IMR-90 (cell line): Measurements from ENCODE around the gene NT5C1A. TPM values are rescaled to one million over a fixed set of nuclear protein-coding genes. Genes with fewer than 3 reads are reported as not detected.

Source experiments
- ATAC-seq: fragments of 200-7000 bp; cut with Tn5 transposase; 2 replicates; pipeline ENCODE4 v1.9.1; 2020; ENCODE audit warnings: low read depth, mild to moderate bottlenecking, moderate library complexity
- BruUV-seq: library from RNA; stranded (reverse); fragments of 400-500 nt; replicated peaks from 2 replicates; lab custom pipeline; 2021; lab: Mats Ljungman, UMichigan
- CTCF ChIA-PET: fragments of 300-600 bp; formaldehyde crosslinking; extraction: SDS; loops from one replicate; lab custom pipeline; 2021; ENCODE audit warnings: antibody characterized with exemption; lab: Yijun Ruan, JAX
- POLR2A ChIA-PET: fragments of 300-600 bp; sonication (Branson Sonifier 250); formaldehyde crosslinking; loops from one replicate; lab custom pipeline; 2022; ENCODE audit warnings: antibody characterized with exemption; ENCODE audit not compliant: unreplicated experiment; lab: Charles Lee
- DNase-seq: peaks from one replicate; pipeline ENCODE4 v3.0.0; 2013
- H2AFZ ChIP-seq: replicated peaks from 2 replicates; pipeline ENCODE3; 2013; ENCODE audit warnings: low read length, mild to moderate bottlenecking; ENCODE audit not compliant: poor library complexity
- H2AK5ac ChIP-seq: 2 replicates; pipeline ENCODE4 v1.6.1; 2013; ENCODE audit warnings: low read depth, low read length, inconsistent platforms
- H2AK9ac ChIP-seq: replicated peaks from 2 replicates; pipeline ENCODE3; 2013; ENCODE audit warnings: mild to moderate bottlenecking, low read depth, low read length, moderate library complexity; ENCODE audit not compliant: poor library complexity
- H2BK120ac ChIP-seq: 2 replicates; pipeline ENCODE4 v1.6.1; 2013; ENCODE audit warnings: low read depth, low read length, inconsistent platforms
- H2BK15ac ChIP-seq: 3 replicates; pipeline ENCODE4 v1.6.1; 2013; ENCODE audit warnings: low read depth, low read length, inconsistent platforms
- H2BK20ac ChIP-seq: 2 replicates; pipeline ENCODE4 v1.6.1; 2013; ENCODE audit warnings: low read depth, mild to moderate bottlenecking, inconsistent platforms, low read length, moderate library complexity
- H2BK5ac ChIP-seq: 2 replicates; pipeline ENCODE4 v1.6.1; 2013; ENCODE audit warnings: mild to moderate bottlenecking, low read depth, low read length, inconsistent platforms; ENCODE audit not compliant: poor library complexity, severe bottlenecking
- H3K14ac ChIP-seq: replicated peaks from 2 replicates; pipeline ENCODE4 v1.6.1; 2013; ENCODE audit warnings: low read depth, low read length, inconsistent platforms
- H3K18ac ChIP-seq: 2 replicates; pipeline ENCODE4 v1.6.1; 2013; ENCODE audit warnings: low read depth, low read length, control low read depth
- H3K23ac ChIP-seq: 2 replicates; pipeline ENCODE4 v1.6.1; 2013; ENCODE audit warnings: low read depth, low read length, inconsistent platforms
- H3K27ac ChIP-seq: 2 replicates; pipeline ENCODE4 v1.5.1; 2013; ENCODE audit warnings: mild to moderate bottlenecking, control low read depth, low read length; ENCODE audit not compliant: insufficient read depth
- H3K27me3 ChIP-seq: 2 replicates; pipeline ENCODE4 v1.6.1; 2013; ENCODE audit warnings: low read length; ENCODE audit not compliant: control insufficient read depth, insufficient read depth
- H3K36me3 ChIP-seq: 2 replicates; pipeline ENCODE4 v1.6.1; 2013; ENCODE audit warnings: low read length, mixed read lengths; ENCODE audit not compliant: control insufficient read depth, insufficient read depth
- H3K4ac ChIP-seq: 2 replicates; pipeline ENCODE4 v1.6.1; 2013; ENCODE audit warnings: low read depth, low read length, inconsistent platforms
- H3K4me1 ChIP-seq: 2 replicates; pipeline ENCODE4 v1.6.1; 2013; ENCODE audit warnings: low read length, mixed read lengths; ENCODE audit not compliant: control insufficient read depth, insufficient read depth
- H3K4me2 ChIP-seq: 2 replicates; pipeline ENCODE4 v1.6.1; 2013; ENCODE audit warnings: low read depth, mild to moderate bottlenecking, control low read depth, low read length, moderate library complexity
- H3K4me3 ChIP-seq: 2 replicates; pipeline ENCODE4 v1.5.1; 2013; ENCODE audit warnings: low read depth, mild to moderate bottlenecking, control low read depth, low read length, moderate library complexity; ENCODE audit not compliant: insufficient read depth
- H3K56ac ChIP-seq: 2 replicates; pipeline ENCODE4 v1.6.1; 2013; ENCODE audit warnings: low read length, inconsistent platforms; ENCODE audit not compliant: insufficient read depth; ENCODE audit errors: extremely low read depth
- H3K79me1 ChIP-seq, 2 experiments: 2 replicates each; pipeline ENCODE4 v1.6.1; 2013; ENCODE audit warnings: low read length in 2 of 2, inconsistent platforms in 1 of 2, low read depth in 1 of 2
- H3K9ac ChIP-seq: 2 replicates; pipeline ENCODE4 v1.6.1; 2013; ENCODE audit warnings: low read depth, low read length, control low read depth
- H3K9me1 ChIP-seq: 2 replicates; pipeline ENCODE4 v1.6.1; 2013; ENCODE audit warnings: low read length, inconsistent platforms; ENCODE audit not compliant: insufficient read depth
- H3K9me3 ChIP-seq: 2 replicates; pipeline ENCODE4 v1.6.1; 2013; ENCODE audit warnings: low read length; ENCODE audit not compliant: control insufficient read depth, insufficient read depth
- H4K20me1 ChIP-seq: 2 replicates; pipeline ENCODE4 v1.6.1; 2013; ENCODE audit warnings: low read length, inconsistent platforms; ENCODE audit not compliant: insufficient read depth
- H4K5ac ChIP-seq: 2 replicates; pipeline ENCODE4 v1.6.1; 2013; ENCODE audit warnings: mild to moderate bottlenecking, low read depth, low read length, control low read depth
- H4K8ac ChIP-seq, 2 experiments: 2 replicates each; pipeline ENCODE4 v1.6.1; 2013; ENCODE audit warnings: low read depth in 2 of 2, low read length in 2 of 2, control low read depth in 1 of 2, inconsistent platforms in 1 of 2
- H4K91ac ChIP-seq: 2 replicates; pipeline ENCODE4 v1.6.1; 2013; ENCODE audit warnings: low read depth, low read length, inconsistent platforms; ENCODE audit not compliant: insufficient read depth
- CHD1 ChIP-seq: IDR thresholded peaks from 2 replicates; pipeline ENCODE4 v1.6.1; 2012; ENCODE audit warnings: low read depth, low read length, improper control_type of control experiment
- MXI1 ChIP-seq: IDR thresholded peaks from 2 replicates; pipeline ENCODE4 v1.6.1; 2012; ENCODE audit warnings: low read depth, mild to moderate bottlenecking, low read length, moderate library complexity, borderline replicate concordance
- NFE2L2 ChIP-seq: fragments of 150-350 bp; IDR thresholded peaks from 2 replicates; pipeline ENCODE4 v1.6.1; 2016; ENCODE audit warnings: low read depth, mild to moderate bottlenecking, low read length
- RCOR1 ChIP-seq: IDR thresholded peaks from 2 replicates; pipeline ENCODE4 v1.6.1; 2012; ENCODE audit warnings: mild to moderate bottlenecking, low read length, improper control_type of control experiment; ENCODE audit not compliant: insufficient replicate concordance
- WGBS, 2 experiments: methylation state at CpG; one replicate each; pipeline versions ENCODE4 v1.1.5 to v1.1.7; 2013; ENCODE audit warnings: missing lambda C conversion rate in 2 of 2; ENCODE audit not compliant: insufficient read length in 1 of 2; ENCODE audit errors: extremely low coverage in 2 of 2; 5-methylcytosine and 5-hydroxymethylcytosine counted together
- dilution Hi-C: fragments of 300-500 bp; cut with HindIII; formaldehyde crosslinking; loops from one replicate; pipeline ENCODE4 v1.14.3; 2018; ENCODE audit warnings: low sequenced_read_pairs; ENCODE audit not compliant: unreplicated experiment
- in situ Hi-C: fragments of 300-500 bp; cut with MboI; formaldehyde crosslinking; loops from 3 replicates; pipeline ENCODE4 v1.14.3; 2019; ENCODE audit warnings: low sequenced_read_pairs, inconsistent platforms, mixed read lengths
- intact Hi-C: fragments of 100-400 bp; cut with micrococcal nuclease; formaldehyde crosslinking; loops from 2 replicates; pipeline ENCODE4 v1.10.0; 2022
- polyA plus RNA-seq, 3 experiments: library from polyadenylated mRNA; depleted of rRNA; stranded (reverse); fragments of >200 nt; gene quantifications; 2 replicates each; pipeline ENCODE4 v1.2.3, GENCODE V29; 2012; ENCODE audit warnings: low replicate concordance in 1 of 3
- total RNA-seq: library from RNA; depleted of rRNA; stranded (reverse); fragments of >200 nt; gene quantifications from 2 replicates; pipeline ENCODE4 v1.2.3, GENCODE V29; 2012

NT5C1A gene
- total and polyA plus RNA-seq, 2 of the 4 experiments (the other 2 are of a cell fraction), result not detected

GRCh38 chr1:39635205-39635870 is 36.6 kb downstream of the NT5C1A start:
- intact Hi-C loops, result no loop called here
- ATAC-seq (no peak), DNase-seq (no peak)
- no peak overlapping the region for H4K91ac ChIP-seq
- ChIA-PET POLR2A (no interaction called here), CTCF (no interaction called here)
- dilution Hi-C loops, result no loop called here
- no peak overlapping the region for H3K4me2 ChIP-seq
- H3K4ac ChIP-seq, result no peak overlapping the region
- 76% methylated on average over 6 of the region's 12 CpGs; no CpG with 5 or more reads in 1 of the 2 experiments for WGBS, 2 experiments
- BruUV-seq, result no TSS peak
- no peak overlapping the region for H3K56ac ChIP-seq
- no peak overlapping the region for H4K8ac ChIP-seq
- no peaks in the 10 kb centered on the region; the same call in 1 of the 2 replicates for H3K9me3 ChIP-seq
- H3K4me1 ChIP-seq, result no peaks in the 10 kb centered on the region; the same call in 1 of the 2 replicates
- H3K14ac ChIP-seq, result no peak overlapping the region
- H3K27ac ChIP-seq, result no peak overlapping the region
- H3K18ac ChIP-seq, result no peak overlapping the region
- in situ Hi-C loops, result no loop called here
- H3K23ac ChIP-seq, result no peak overlapping the region
- no peaks in the 10 kb centered on the region; a peak in 1 of 4 replicates for H3K79me1 ChIP-seq
- no peak overlapping the region for H2BK5ac ChIP-seq
- no peak overlapping the region for H4K5ac ChIP-seq
- no peaks in the 10 kb centered on the region for H3K36me3 ChIP-seq
- no peak overlapping the region for H2BK120ac ChIP-seq
- no peak overlapping the region for H2BK15ac ChIP-seq
- peaks cover 38% of the 10 kb centered on the region for H3K27me3 ChIP-seq
- no peak overlapping the region for H2BK20ac ChIP-seq
- TF ChIP-seq CHD1 (no peak), MXI1 (no peak), RCOR1 (no peak), NFE2L2 (no peak)
- no peak overlapping the region for H3K4me3 ChIP-seq
- H2AFZ ChIP-seq, result no peak overlapping the region
- peaks cover 4% of the 10 kb centered on the region; the same call in 1 of the 2 replicates for H3K9me1 ChIP-seq
- H4K20me1 ChIP-seq, result no peaks in the 10 kb centered on the region
- H2AK5ac ChIP-seq, result no peak overlapping the region
- no peak overlapping the region for H3K9ac ChIP-seq
- H2AK9ac ChIP-seq, result no peak overlapping the region
